ENCODE measurements around the gene BPIFB2. TPM values are rescaled to one million over a fixed set of nuclear protein-coding genes. Genes with fewer than 3 reads are reported as not detected.

Gene BPIFB2
- total RNA-seq, 1 donor from 2014 or later: not detected

GRCh38 chr20:33004141-33004751 is 3.3 kb upstream of the BPIFB2 start, which contains the start of gene SUN5:
TSS of gene SUN5 (minus strand) at chr20:33004433. CDS start at chr20:33004340, 93 bp downstream.
- no peak for DNase-seq (ENCODE audit: low read depth)
- no peaks in the 10 kb centered on the region for H3K27me3 ChIP-seq (ENCODE audit: control insufficient read depth, insufficient read depth, low read length)
- no peaks in the 10 kb centered on the region for H3K36me3 ChIP-seq (ENCODE audit: control insufficient read depth, insufficient read depth, low read length)
- TF ChIP-seq CTCF (IDR thresholded peaks at IDR 0.05; ENCODE audit: insufficient read depth, low read length, poor library complexity, severe bottlenecking): no peak
- H3K4me3 ChIP-seq (ENCODE audit: low read depth, low read length): no peak within 1 kb of the TSS

- no peaks in the 10 kb centered on the region for H3K36me3 ChIP-seq (ENCODE audit: control insufficient read depth, insufficient read depth, low read length)
These were observed 2.4 kb upstream of the BPIFB2 start for GRCh38 chr20:33005132-33005566.

GRCh38 chr20:33005908-33006775 is 1.4 kb upstream of the BPIFB2 start:
- Histone ChIP-seq H3K36me3 (ENCODE audit: control insufficient read depth, insufficient read depth, low read length) (no peaks in the 10 kb centered on the region), H3K4me3 (ENCODE audit: low read depth, low read length) (no peak overlapping the region), H3K27me3 (ENCODE audit: control insufficient read depth, insufficient read depth, low read length) (no peaks in the 10 kb centered on the region)
- no peak for TF ChIP-seq CTCF (IDR thresholded peaks at IDR 0.05; ENCODE audit: insufficient read depth, low read length, poor library complexity, severe bottlenecking)
- DNase-seq (ENCODE audit: low read depth): no peak

More at GRCh38 chr20:33005132-33005566, 2.4 kb upstream of the BPIFB2 start:
- Histone ChIP-seq H3K27me3 (ENCODE audit: control insufficient read depth, insufficient read depth, low read length) (no peaks in the 10 kb centered on the region), H3K4me3 (ENCODE audit: low read depth, low read length) (no peak overlapping the region)
- TF ChIP-seq CTCF (IDR thresholded peaks at IDR 0.05; ENCODE audit: insufficient read depth, low read length, poor library complexity, severe bottlenecking): peak; percentile 27
- no peak for DNase-seq (ENCODE audit: low read depth)

- TF ChIP-seq CTCF (IDR thresholded peaks at IDR 0.05; ENCODE audit: insufficient read depth, low read length, poor library complexity, severe bottlenecking): no peak
- no peaks in the 10 kb centered on the region for H3K27me3 ChIP-seq (ENCODE audit: control insufficient read depth, insufficient read depth, low read length)
- DNase-seq (ENCODE audit: low read depth): no peak
These were observed 628 bp upstream of the BPIFB2 start for GRCh38 chr20:33006776-33007375.

DNA sequence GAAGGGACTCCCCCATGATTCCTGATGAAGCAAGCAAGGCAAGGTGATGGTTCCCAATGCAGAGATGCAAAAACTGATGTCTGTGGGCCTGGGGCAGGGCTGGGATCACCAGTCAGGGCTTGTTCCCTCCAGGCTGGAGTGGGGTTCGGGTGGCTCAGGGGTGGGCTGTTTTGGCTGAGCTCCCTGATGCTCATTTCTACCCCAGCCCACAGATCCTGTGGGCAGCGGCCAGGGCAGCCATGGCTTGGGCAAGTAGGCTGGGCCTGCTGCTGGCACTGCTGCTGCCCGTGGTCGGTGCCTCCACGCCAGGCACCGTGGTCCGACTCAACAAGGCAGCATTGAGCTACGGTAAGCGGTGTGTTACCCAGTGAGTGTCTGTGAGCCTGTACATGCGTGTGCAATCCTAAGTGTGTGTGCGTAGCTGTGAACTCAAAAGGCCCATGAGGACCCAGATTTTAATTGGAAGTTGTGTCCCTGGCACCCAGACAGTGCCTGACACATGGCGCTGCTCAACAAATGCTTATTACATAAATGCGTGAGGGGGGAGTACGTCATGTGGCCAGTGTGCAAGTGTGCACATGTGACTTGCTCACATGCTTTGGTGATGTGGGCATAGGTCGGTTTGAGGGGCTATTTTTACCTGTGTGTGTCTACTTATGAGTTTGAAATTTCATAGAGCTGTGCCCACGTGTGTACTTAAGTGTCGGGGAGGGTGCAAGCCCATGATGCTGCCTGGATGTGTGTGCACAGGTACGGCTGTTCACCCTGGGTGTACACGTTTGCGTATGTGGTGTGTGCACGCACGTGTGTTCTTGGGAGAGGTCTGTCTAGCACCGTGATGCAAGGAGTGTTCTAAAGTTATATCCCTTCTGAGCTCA is 1.1 kb downstream of the BPIFB2 start:
- no peak for TF ChIP-seq CTCF (IDR thresholded peaks at IDR 0.05; ENCODE audit: insufficient read depth, low read length, poor library complexity, severe bottlenecking)
- H3K4me3 ChIP-seq (ENCODE audit: low read depth, low read length): no peak overlapping the region
- no peak for DNase-seq (ENCODE audit: low read depth)
- H3K27me3 ChIP-seq (ENCODE audit: control insufficient read depth, insufficient read depth, low read length): no peaks in the 10 kb centered on the region
- H3K36me3 ChIP-seq (ENCODE audit: control insufficient read depth, insufficient read depth, low read length): no peaks in the 10 kb centered on the region

More at GRCh38 chr20:33006776-33007375, 628 bp upstream of the BPIFB2 start:
- H3K36me3 ChIP-seq (ENCODE audit: control insufficient read depth, insufficient read depth, low read length): no peaks in the 10 kb centered on the region
- no peak overlapping the region for H3K4me3 ChIP-seq (ENCODE audit: low read depth, low read length)
